OCI-LY1 (cell line): ENCODE results near the gene MIA2.
"Not testable (repeated sequence)": the region's sequence is repeated elsewhere in the genome, so short reads cannot be mapped to it uniquely, and the experiment has no call there.

ENCODE experiments used
- H2AFZ ChIP-seq: fragments of 200-600 bp; sonication (generic), shearing (Covaris generic); 2 replicates; pipeline ENCODE4 v1.6.0; 2014; ENCODE audit warnings: antibody characterized with exemption, mild to moderate bottlenecking, low read length
- H3F3A ChIP-seq: fragments of 200-600 bp; sonication (generic), shearing (Covaris generic); 2 replicates; pipeline ENCODE4 v1.6.0; 2014; ENCODE audit warnings: mild to moderate bottlenecking, antibody characterized with exemption, low read length, moderate library complexity; ENCODE audit not compliant: insufficient read depth
- H3K27ac ChIP-seq: fragments of 200-600 bp; sonication (generic); 2 replicates; pipeline ENCODE4 v1.5.1; 2014; ENCODE audit warnings: low read length, mixed run types, mild to moderate bottlenecking, low read depth; ENCODE audit not compliant: poor library complexity, severe bottlenecking
- H3K27me3 ChIP-seq: fragments of 200-600 bp; sonication (generic); 2 replicates; pipeline ENCODE4 v1.6.0; 2014; ENCODE audit warnings: antibody characterized with exemption, mild to moderate bottlenecking, low read length, moderate library complexity; ENCODE audit not compliant: insufficient read depth
- H3K36me3 ChIP-seq: fragments of 200-600 bp; sonication (generic); 2 replicates; pipeline ENCODE4 v1.6.1; 2014; ENCODE audit warnings: mild to moderate bottlenecking, antibody characterized with exemption, low read length, moderate library complexity, mixed read lengths; ENCODE audit not compliant: insufficient read depth
- H3K4me1 ChIP-seq: fragments of 200-600 bp; sonication (generic); 2 replicates; pipeline ENCODE4 v1.5.1; 2014; ENCODE audit warnings: mild to moderate bottlenecking, low read length, moderate library complexity; ENCODE audit not compliant: insufficient read depth, severe bottlenecking
- H3K4me2 ChIP-seq: fragments of 200-600 bp; sonication (generic), shearing (Covaris generic); 2 replicates; pipeline ENCODE4 v1.6.1; 2014; ENCODE audit warnings: low read length
- H3K4me3 ChIP-seq: fragments of 200-600 bp; sonication (generic); 2 replicates; pipeline ENCODE4 v1.5.1; 2014; ENCODE audit warnings: low read length, low read depth, mild to moderate bottlenecking, mixed read lengths; ENCODE audit not compliant: poor library complexity, severe bottlenecking
- H3K79me2 ChIP-seq: fragments of 200-600 bp; shearing (Covaris generic); 2 replicates; pipeline ENCODE4 v1.6.1; 2016; ENCODE audit warnings: mixed run types, low read length, mixed read lengths; ENCODE audit not compliant: insufficient read depth
- H3K9ac ChIP-seq: fragments of 200-600 bp; sonication (generic), shearing (Covaris generic); 2 replicates; pipeline ENCODE4 v1.6.1; 2014; ENCODE audit warnings: mild to moderate bottlenecking, low read length, mixed read lengths
- H3K9me2 ChIP-seq: fragments of 200-600 bp; sonication (generic), shearing (Covaris generic); 2 replicates; pipeline ENCODE4 v1.6.1; 2014; ENCODE audit warnings: low read depth, mild to moderate bottlenecking, low read length, mixed read lengths
- H3K9me3 ChIP-seq: fragments of 200-600 bp; shearing (Covaris generic); 2 replicates; pipeline ENCODE4 v1.6.1; 2014; ENCODE audit warnings: low read length, mixed read lengths
- H4K20me1 ChIP-seq: fragments of 200-600 bp; sonication (generic), shearing (Covaris generic); 2 replicates; pipeline ENCODE4 v1.6.0; 2016; ENCODE audit warnings: mild to moderate bottlenecking, low read length; ENCODE audit not compliant: insufficient read depth
- EZH2 ChIP-seq: fragments of 200-600 bp; sonication (generic), shearing (Covaris generic); IDR thresholded peaks from 2 replicates; pipeline ENCODE4 v1.8.0; 2017; ENCODE audit warnings: borderline replicate concordance, mixed run types, mild to moderate bottlenecking, antibody characterized with exemption, low read length, moderate library complexity, mixed read lengths
- TF ChIP-seq, protein P1 (sequence below): fragments of 200-600 bp; sonication (generic), shearing (Covaris generic); IDR thresholded peaks from 2 replicates; pipeline ENCODE4 v1.5.1; 2017; ENCODE audit warnings: mild to moderate bottlenecking, antibody characterized with exemption, low read length, moderate library complexity, mixed read lengths

Gene MIA2

DNA sequence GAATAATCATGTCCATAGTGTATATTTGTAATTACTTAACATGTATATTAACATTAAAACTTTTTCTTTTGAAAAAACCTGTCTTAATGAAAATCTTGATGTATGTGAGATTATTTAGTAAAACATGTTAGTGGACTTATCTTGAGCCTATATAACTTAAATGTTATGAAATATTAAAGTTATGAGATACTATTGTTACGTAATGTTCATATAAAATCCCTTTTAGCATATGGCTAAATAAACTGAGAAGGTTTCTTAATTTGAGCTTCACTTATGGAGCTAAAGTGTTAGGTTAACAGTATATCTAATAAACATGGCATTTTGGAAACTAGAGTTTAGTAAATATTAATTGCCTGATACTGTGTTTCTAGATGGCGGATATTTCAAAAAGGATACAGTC, 59.9 kb downstream of the MIA2 start:
- Histone ChIP-seq H4K20me1 (no peaks in the 10 kb centered on the region), H3F3A (no peaks in the 10 kb centered on the region), H3K36me3 (peaks cover 69% of the 10 kb centered on the region), H3K79me2 (no peaks in the 10 kb centered on the region), H3K9me3 (no peaks in the 10 kb centered on the region), H3K9me2 (no peaks in the 10 kb centered on the region), H3K4me2 (no peak overlapping the region), H3K27ac (no peak overlapping the region), H3K9ac (no peak overlapping the region), H3K4me3 (no peak overlapping the region), H2AFZ (no peak overlapping the region), H3K4me1 (no peaks in the 10 kb centered on the region), H3K27me3 (no peaks in the 10 kb centered on the region)
- TF ChIP-seq, protein P1, sequence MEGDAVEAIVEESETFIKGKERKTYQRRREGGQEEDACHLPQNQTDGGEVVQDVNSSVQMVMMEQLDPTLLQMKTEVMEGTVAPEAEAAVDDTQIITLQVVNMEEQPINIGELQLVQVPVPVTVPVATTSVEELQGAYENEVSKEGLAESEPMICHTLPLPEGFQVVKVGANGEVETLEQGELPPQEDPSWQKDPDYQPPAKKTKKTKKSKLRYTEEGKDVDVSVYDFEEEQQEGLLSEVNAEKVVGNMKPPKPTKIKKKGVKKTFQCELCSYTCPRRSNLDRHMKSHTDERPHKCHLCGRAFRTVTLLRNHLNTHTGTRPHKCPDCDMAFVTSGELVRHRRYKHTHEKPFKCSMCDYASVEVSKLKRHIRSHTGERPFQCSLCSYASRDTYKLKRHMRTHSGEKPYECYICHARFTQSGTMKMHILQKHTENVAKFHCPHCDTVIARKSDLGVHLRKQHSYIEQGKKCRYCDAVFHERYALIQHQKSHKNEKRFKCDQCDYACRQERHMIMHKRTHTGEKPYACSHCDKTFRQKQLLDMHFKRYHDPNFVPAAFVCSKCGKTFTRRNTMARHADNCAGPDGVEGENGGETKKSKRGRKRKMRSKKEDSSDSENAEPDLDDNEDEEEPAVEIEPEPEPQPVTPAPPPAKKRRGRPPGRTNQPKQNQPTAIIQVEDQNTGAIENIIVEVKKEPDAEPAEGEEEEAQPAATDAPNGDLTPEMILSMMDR: no peak
- TF ChIP-seq EZH2: no peak

DNA sequence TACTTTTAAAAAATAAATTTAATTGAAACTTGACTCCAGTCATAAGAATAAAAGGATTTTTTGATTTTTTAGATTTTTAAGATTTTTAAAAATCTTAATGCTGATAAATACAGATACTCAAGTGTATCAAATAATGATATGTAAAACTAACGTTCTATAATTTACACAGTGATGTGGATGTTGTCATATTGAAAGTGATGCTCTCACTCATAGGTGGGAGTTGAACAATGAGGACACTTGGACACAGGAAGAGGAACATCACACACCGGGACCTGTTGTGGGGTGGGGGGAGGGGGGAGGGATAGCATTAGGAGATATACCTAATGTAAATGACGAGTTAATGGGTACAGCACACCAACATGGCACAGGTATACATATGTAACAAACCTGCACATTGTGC, 66.7 kb downstream of the MIA2 start:
- H3K4me1 ChIP-seq, H3F3A ChIP-seq, H3K27ac ChIP-seq, H2AFZ ChIP-seq, H3K79me2 ChIP-seq, H4K20me1 ChIP-seq, H3K9me2 ChIP-seq, H3K4me2 ChIP-seq, H3K9ac ChIP-seq, H3K9me3 ChIP-seq, H3K27me3 ChIP-seq, H3K4me3 ChIP-seq: not testable (repeated sequence)
- H3K36me3 ChIP-seq: peaks cover 37% of the 10 kb centered on the region

DNA sequence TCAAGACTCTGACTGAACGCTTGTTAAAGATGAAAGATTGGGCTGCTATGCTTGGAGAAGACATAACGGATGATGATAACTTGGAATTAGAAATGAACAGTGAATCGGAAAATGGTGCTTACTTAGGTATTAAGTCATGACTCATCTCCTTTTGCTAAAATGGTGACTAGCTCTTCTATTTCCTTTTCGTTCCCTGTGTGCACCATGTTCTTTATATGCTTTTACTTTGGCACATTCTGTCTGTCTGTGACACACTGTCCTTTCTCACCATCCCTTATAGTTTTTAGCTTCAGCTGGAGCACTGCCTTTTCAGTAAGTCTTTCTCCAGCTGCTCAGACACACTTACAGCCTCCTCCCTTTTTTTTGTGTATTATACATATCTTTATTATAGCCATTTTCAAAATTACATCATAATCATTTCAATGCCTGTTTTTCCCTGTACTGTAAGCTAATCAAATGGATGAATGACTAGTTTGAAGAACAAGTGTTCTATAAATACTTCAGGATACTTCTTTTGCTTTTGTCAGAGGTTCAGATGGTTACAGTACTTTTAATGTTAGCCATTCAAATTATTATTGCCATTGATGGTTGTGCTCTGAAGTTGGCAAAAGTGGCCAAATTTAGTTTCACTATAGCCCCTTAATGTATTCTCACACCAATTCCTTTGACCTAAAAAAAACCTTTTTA, 68.6 kb downstream of the MIA2 start:
- H4K20me1 ChIP-seq: no peaks in the 10 kb centered on the region
- no peaks in the 10 kb centered on the region for H3K4me1 ChIP-seq
- H3K27me3 ChIP-seq: no peaks in the 10 kb centered on the region
- peaks cover 24% of the 10 kb centered on the region for H3K36me3 ChIP-seq
- H2AFZ ChIP-seq: no peak overlapping the region
- H3K9ac ChIP-seq: no peak overlapping the region
- H3K9me3 ChIP-seq: no peaks in the 10 kb centered on the region
- H3F3A ChIP-seq: no peaks in the 10 kb centered on the region
- H3K4me2 ChIP-seq: no peak overlapping the region
- no peak overlapping the region for H3K27ac ChIP-seq
- no peak for TF ChIP-seq EZH2
- TF ChIP-seq, protein P1: no peak
- H3K9me2 ChIP-seq: no peaks in the 10 kb centered on the region
- no peak overlapping the region for H3K4me3 ChIP-seq
- H3K79me2 ChIP-seq: no peaks in the 10 kb centered on the region

DNA sequence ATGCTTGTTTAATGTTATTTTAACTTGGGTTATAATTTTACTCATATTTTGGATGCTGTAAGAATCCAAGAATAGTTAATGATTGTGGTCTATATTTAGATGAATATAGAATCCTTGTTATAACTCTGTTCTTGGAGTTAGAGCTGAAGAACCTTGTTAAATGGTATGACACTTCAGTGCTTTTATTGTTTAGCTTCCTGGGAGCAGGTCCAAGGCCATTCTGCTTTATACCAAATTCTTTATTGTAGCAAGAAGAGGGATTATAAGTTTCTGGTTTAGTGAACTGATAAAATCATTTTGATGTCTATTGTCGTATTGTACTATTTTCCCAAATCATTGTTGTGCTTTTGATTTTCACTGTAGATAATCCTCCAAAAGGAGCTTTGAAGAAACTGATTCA, 69.4 kb downstream of the MIA2 start:
- peaks cover 16% of the 10 kb centered on the region; the same call in 1 of the 2 replicates for H3K36me3 ChIP-seq

More for the DNA sequence above, 69.4 kb downstream of the MIA2 start:
- no peak overlapping the region for H2AFZ ChIP-seq
- no peaks in the 10 kb centered on the region for H3K27me3 ChIP-seq
- H4K20me1 ChIP-seq: no peaks in the 10 kb centered on the region
- no peak overlapping the region for H3K27ac ChIP-seq
- no peak overlapping the region for H3K9ac ChIP-seq
- H3K9me2 ChIP-seq: no peaks in the 10 kb centered on the region
- 0 out of 2 replicates have a peak, but pooled peaks cover 2% of the 10 kb centered on the region for H3F3A ChIP-seq
- H3K4me1 ChIP-seq: no peaks in the 10 kb centered on the region
- no peak overlapping the region for H3K4me2 ChIP-seq
- H3K4me3 ChIP-seq: no peak overlapping the region
- H3K9me3 ChIP-seq: no peaks in the 10 kb centered on the region
- TF ChIP-seq EZH2: no peak
- TF ChIP-seq, protein P1: no peak
- no peaks in the 10 kb centered on the region for H3K79me2 ChIP-seq
